Stimulated activated naive CD8-positive, alpha-beta T cell treated with anti-CD3 and anti-CD28 coated beads, Interleukin-15, amount 100 ng/mL, for 72 hours (primary cell): Measurements from ENCODE around the gene TBC1D16.
A peak's percentile ranks its signal among the peaks of the same experiment; 100 is the strongest.

Experiments
- ATAC-seq: fragments of 150-1000 bp; cut with Tn5 transposase; 2 replicates; pipeline ENCODE4 v1.10.0; 2021; ENCODE audit warnings: mild to moderate bottlenecking, moderate library complexity
- DNase-seq, 2 donors: peaks; one replicate each; pipeline ENCODE4 v3.0.0; 2021 to 2022
- H3K27ac Mint-ChIP-seq, 2 donors: one replicate each; pipeline ENCODE4 v1.8.0; 2022; ENCODE audit warnings: mild to moderate bottlenecking in 2 of 2, mixed read lengths in 2 of 2, moderate library complexity in 2 of 2
- H3K27me3 Mint-ChIP-seq: one replicate; pipeline ENCODE4 v1.8.0; 2022; ENCODE audit warnings: mixed read lengths
- H3K4me1 Mint-ChIP-seq: one replicate; pipeline ENCODE4 v1.8.0; 2022; ENCODE audit warnings: mild to moderate bottlenecking, mixed read lengths
- H3K4me3 Mint-ChIP-seq, 2 donors: one replicate each; pipeline ENCODE4 v1.8.0; 2022; ENCODE audit warnings: mild to moderate bottlenecking in 2 of 2, mixed read lengths in 2 of 2, moderate library complexity in 1 of 2
- H3K9me3 Mint-ChIP-seq, 2 donors: one replicate each; pipeline ENCODE4 v1.8.0; 2022; ENCODE audit warnings: mixed read lengths in 2 of 2

Gene TBC1D16

DNA sequence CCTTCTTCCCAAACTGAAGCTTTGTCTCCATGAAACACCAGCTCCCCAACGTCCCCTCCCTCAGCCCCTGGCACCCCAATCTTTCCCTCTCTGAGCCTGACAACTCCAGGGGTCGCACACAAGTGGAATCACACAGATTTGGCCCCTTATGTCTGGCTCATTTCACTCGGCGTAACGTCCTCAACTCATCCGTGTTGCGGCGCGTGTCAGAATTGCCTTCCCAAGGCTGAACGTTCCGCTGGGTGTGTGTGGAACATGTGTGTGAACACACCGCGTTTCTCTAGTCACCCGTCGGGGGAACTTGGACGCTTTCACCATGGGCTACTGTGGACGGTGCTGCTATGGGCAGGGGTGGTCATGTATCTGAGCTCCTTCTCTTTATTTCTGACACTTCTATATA, 45.0 kb downstream of the TBC1D16 start:
- ATAC-seq (no peak), DNase-seq (no peak)
- H3K4me1 Mint-ChIP-seq, result peaks cover 68% of the 10 kb centered on the region
- H3K4me3 Mint-ChIP-seq, result peak overlapping the region; percentile 75 to 96
- no peaks in the 10 kb centered on the region for H3K27me3 Mint-ChIP-seq
- H3K27ac Mint-ChIP-seq, result no peak overlapping the region
- H3K9me3 Mint-ChIP-seq, result no peaks in the 10 kb centered on the region

DNA sequence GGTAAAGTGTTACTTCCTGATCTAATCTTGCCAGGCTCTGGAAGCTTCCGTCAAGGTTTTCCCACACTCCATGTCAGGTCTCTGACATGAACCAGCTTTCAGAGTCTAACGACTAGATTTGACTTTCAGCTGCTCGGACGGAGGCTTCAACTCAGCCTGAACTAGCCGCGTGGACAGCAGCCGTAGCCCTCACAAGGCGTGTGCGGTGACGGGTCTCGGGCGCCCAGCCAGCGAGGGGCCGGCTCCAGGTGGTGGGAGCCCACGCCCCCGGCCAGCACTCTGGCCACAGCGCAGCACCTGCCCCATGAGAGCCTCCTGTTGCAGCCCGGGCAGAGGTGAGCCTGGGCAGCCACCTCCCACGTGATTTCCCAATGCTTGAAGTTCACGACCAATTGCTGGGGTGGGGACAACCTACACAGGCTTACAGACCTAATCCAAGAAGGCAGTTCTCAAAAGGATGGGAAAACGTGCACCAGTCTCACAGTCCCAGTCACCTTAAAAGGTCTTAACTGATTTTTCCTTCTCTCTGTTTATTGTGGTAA, 45.5 kb downstream of the TBC1D16 start:
- DNase-seq, result no peak
- Mint-ChIP-seq H3K27ac (no peak overlapping the region), H3K4me3 (no peak overlapping the region), H3K27me3 (no peaks in the 10 kb centered on the region), H3K9me3 (no peaks in the 10 kb centered on the region), H3K4me1 (peaks cover 62% of the 10 kb centered on the region)
- ATAC-seq, result no peak

DNA sequence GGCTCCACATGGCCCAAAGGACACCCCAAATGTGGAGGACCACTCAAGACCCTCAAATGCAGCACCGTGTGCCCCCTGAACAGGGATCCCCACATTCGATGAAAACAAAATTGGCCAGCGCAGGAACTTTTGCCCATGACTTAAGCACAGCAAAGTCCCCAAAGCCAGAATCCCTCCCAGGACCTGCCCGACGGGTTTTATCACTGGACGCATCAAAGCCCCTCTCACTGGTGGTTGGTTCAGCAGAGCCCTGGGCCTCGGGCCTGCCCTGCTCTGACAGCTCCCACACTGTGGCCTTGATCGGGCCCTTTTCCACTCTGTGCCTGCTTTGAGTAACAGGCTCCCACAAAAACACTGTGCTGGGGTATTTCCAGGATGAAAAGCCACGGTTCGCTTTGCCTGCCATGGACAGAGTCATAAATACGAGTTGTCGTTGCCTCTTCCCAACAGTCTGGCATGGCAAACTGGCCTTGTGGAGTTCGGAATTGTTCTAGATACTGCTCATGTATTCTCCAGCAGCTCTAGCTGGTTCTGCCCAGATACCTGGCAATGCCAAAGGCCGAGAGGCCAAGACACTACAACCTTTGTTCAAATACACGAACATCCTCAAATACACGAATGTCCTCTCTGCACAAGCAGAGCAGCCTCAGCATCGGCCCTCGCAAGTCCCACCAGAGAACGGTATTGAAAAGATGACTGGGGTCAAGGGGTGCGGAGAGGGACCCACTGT, 46.4 kb downstream of the TBC1D16 start:
- ATAC-seq (no peak), DNase-seq (no peak)
- H3K27me3 Mint-ChIP-seq, result no peaks in the 10 kb centered on the region
- no peak overlapping the region for H3K4me3 Mint-ChIP-seq
- no peaks in the 10 kb centered on the region for H3K9me3 Mint-ChIP-seq
- peak overlapping the region in 1 of 2 donors; percentile 46 for H3K27ac Mint-ChIP-seq
- H3K4me1 Mint-ChIP-seq, result peaks cover 58% of the 10 kb centered on the region

DNA sequence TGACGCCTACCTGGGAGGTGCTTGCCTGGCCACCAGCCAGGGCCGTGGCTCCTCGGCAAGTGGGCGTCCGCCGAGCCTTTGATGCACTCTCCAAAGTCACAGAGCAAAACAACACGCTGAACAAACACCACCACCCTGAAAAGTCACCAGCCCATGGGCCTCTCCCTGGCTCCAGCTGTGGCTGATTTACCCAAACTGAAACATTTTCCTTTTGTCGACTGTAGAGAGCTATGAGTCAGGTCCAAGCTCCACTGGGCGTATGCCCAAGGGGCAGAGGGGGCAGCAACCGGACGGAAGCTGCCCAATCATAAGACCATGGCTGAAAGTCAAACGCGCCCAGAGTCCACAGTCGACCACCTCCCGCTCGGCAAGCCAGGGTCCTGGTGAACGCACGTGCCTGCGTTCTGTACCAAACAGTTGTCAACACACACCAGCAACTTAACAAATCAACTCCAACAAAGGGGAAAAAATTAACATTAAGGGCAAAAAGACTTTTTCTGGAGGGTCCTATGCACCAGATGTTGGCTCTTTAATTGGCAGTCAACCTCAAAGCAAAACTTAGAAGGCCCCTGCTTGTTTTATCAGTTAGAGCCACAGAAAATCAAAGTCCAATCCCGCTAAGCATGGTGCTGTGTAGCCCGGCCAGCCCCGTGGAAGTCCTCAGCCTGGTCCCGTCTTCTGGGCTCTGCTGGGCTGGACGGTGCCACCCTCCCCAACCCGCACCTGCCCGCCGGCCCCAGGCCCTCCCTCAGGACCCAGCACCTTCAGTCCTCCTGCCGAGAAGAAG, 47.3 kb downstream of the TBC1D16 start:
- ATAC-seq, result peak; percentile 11
- Mint-ChIP-seq H3K4me3 (peak overlapping the region in 1 of 2 donors; percentile 25), H3K9me3 (no peaks in the 10 kb centered on the region), H3K27me3 (no peaks in the 10 kb centered on the region), H3K27ac (peak overlapping the region in 1 of 2 donors; percentile 1), H3K4me1 (peaks cover 49% of the 10 kb centered on the region)
- peak in 1 of 2 donors; percentile 60 for DNase-seq

DNA sequence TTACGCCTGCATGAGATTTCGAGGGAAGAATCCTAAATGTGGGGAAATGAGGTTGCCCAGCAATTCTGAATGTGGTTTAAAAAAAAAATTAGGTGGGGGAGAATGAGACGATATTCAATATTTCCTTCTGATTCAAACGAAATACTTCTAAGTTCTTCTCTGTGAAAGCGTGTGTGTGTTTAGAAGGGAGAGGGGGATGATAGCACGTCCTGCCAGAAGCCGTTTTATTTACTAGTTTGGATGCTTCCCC, 47.8 kb downstream of the TBC1D16 start:
- DNase-seq, result no peak
- ATAC-seq, result no peak
- Mint-ChIP-seq H3K27me3 (no peaks in the 10 kb centered on the region), H3K9me3 (no peaks in the 10 kb centered on the region), H3K4me3 (peak overlapping the region in 1 of 2 donors; percentile 25), H3K4me1 (peaks cover 44% of the 10 kb centered on the region), H3K27ac (no peak overlapping the region)

DNA sequence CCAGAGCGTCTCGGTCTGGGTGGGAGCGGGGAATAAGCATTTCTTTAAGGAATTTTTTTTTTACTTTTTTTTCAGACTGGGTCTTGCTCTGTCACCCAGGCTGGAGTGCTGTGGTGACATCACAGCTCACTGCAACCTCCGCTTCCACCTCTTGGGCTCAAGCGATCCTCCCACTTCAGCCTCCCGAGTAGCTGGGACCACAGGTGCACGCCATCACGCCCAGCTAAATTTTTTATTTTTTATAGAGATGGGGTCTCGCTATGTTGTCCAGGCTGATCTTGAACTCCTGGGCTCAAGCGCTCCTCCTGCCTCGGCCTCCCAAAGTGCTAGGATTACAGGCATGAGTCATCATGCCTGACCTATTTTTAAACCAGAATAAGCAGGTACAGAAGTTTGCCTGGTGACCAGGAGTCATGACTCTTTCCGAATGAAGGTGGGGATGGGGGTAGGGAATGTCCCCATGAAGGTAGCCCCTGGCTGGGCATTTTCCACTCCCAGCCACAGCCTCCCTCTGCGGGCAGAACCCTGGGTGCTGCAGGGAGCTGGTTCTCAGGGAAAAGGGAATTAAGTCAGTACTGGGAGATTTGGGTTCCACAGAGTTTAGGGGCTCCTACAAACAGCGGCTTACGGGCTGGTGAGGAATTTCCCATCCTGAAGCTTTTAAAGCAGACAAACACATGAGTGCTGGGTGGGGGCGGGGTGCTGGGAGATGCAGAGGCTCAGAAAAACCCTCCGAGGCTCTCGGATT, 48.3 kb downstream of the TBC1D16 start:
- ATAC-seq (no peak), DNase-seq (no peak)
- H3K27me3 Mint-ChIP-seq, result no peaks in the 10 kb centered on the region
- peaks cover 39% of the 10 kb centered on the region for H3K4me1 Mint-ChIP-seq
- no peaks in the 10 kb centered on the region for H3K9me3 Mint-ChIP-seq
- H3K4me3 Mint-ChIP-seq, result no peak overlapping the region
- H3K27ac Mint-ChIP-seq, result peak overlapping the region in 1 of 2 donors; percentile 12

DNA sequence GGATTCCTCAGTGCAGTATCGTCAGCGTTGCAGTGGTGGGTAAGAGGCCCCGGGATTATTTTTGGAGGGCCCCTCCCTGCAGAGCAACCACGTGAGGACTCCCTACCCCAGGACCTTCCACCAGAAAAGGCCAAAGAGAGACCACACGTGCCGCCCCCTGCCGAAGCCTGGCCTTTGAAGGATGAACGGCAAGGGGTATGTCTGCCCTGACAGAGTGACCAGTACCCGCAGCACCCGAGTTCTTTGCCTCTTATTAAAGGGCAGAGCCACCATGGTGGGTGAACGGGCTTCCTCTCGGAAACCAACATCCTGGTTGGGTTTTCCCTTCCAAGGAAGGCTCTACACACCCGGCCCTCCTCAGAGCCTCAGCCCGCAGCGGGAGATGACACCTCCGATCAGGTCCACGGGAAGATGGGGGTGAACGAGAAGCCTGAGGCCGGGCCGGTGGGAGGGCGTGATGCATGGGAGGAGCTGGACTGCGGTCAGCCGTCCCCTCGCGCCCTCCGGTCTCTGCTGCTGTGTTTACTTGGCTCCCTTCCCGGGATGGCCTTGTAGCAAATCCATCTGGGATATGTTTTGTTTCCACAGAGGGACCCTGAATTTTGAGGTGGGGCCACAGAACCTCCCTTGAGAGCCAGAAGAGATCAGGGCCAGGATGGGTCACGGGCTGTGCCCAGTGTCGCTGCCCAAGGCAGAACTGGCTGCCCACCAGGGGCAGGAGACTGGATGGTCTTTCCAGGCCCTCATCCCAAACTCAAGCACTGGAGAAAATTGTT, 49.1 kb downstream of the TBC1D16 start:
- DNase-seq, result no peak
- Mint-ChIP-seq H3K27me3 (no peaks in the 10 kb centered on the region), H3K4me1 (peaks cover 36% of the 10 kb centered on the region), H3K27ac (no peak overlapping the region), H3K9me3 (no peaks in the 10 kb centered on the region), H3K4me3 (no peak overlapping the region)
- ATAC-seq, result no peak

DNA sequence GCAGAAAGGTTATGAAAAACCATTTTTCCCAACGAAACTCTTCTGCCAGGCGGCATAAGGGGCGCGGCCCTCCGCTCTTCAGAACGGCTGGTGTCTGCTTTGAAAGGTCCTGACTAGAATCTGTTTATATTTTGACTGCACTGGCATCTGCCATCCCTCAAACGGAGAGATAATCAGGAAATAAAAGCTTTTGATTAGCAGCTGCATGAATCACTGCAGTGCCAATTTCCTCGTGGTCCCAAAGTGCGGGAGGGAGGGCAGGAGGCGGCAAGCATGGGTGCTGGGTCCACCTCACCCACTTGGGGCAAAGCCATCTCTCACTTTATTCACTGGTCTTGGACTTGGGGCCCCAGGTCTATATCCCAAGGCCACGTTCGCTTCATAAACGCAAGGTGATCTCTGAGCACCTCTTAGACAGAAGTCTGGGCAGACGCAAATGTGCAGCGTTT, 49.7 kb downstream of the TBC1D16 start:
- Mint-ChIP-seq H3K9me3 (no peaks in the 10 kb centered on the region), H3K27ac (no peak overlapping the region), H3K4me3 (no peak overlapping the region), H3K4me1 (peaks cover 30% of the 10 kb centered on the region), H3K27me3 (no peaks in the 10 kb centered on the region)
- ATAC-seq (no peak), DNase-seq (no peak)

DNA sequence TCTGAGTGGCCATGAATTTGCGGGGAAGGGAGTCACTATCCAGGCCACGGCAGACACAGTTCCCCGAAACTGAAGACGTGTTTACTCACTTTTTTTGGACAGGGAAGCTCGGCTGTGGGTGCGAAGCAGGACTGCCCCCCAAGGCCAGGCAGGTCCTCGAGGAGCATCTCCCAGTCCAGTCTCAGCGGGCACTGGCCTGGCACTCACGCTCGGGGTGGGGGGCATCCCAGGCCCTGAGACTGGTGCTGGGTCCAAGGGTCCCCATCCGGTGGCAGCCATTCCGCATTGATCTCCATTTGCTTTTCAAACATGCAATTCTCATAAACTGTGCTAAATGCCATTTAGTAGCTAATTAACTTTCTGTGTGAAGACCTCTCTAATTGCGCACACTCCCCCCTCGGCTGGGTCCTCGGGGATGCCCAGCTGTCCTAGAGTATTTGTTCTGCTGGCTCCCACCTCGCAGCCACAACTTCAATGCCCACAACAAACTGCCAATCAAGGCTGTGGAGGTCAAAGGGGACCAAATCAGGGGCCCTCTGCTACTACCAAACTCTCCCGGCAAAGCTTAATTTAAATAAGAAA, 50.2 kb downstream of the TBC1D16 start:
- no peak for DNase-seq
- Mint-ChIP-seq H3K9me3 (no peaks in the 10 kb centered on the region), H3K27ac (peak overlapping the region in 1 of 2 donors; percentile 73), H3K4me3 (no peak overlapping the region), H3K27me3 (no peaks in the 10 kb centered on the region), H3K4me1 (peaks cover 25% of the 10 kb centered on the region)
- ATAC-seq, result no peak

DNA sequence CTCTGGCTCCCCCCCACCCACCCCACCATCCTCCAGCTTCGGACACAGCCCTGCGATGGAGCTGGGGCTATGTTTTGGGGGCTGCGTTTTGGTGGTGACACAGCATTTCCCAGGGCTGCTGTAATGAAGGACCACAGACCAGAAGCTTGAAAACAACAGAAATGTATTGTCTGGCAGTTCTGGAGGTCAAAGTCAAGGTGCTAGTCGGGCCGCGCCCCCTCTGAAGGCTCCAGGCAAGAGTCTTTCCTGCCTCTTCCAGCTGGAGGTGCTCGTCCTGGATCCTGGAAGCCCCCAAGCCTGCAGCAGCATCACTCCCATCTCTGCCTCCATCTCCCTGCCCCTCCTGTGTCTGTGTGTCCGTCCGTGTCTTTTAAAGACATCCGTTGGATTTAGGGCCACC, 50.8 kb downstream of the TBC1D16 start:
- no peaks in the 10 kb centered on the region for H3K9me3 Mint-ChIP-seq
- H3K27me3 Mint-ChIP-seq, result no peaks in the 10 kb centered on the region
- no peak overlapping the region for H3K4me3 Mint-ChIP-seq
- H3K4me1 Mint-ChIP-seq, result peaks cover 23% of the 10 kb centered on the region
- DNase-seq, result no peak
- no peak for ATAC-seq
- no peak overlapping the region for H3K27ac Mint-ChIP-seq

DNA sequence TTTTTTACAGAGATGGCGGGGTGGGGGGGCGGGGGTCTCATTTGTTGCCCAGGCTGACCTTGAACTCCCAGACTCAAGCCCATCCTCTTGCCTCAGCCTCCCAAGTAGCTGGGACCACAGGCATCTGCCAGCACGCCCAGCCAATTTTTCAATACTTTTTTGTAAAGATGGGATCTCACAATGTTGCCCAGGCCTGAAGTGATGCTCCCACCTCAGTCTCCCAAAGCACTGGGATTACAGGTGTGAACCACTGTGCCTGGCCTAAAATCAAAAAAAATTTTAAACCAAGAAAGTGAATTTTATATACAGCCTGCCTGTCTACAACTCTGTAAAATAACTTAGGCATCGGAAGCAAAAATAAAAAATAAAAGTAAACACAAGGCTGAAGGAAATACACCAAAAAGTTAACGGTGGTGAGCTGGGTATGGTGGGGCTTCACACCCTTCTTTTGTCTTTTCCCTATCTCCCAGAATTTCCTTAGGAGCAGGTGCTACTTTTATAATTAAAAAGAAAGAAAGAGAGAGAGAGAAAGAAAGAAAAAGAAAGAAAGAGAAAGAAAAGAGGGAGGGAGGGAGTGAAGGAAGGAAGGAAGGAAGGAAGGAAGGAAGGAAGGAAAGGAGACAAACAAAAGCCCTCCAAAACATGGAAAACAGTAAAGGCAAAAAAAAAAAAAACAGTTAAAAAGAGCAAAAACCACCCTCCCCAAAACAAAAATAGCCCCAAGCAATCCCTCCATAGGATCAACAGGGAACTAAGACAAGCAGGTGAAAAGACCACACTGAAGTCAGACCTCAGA, 51.4 kb downstream of the TBC1D16 start:
- Mint-ChIP-seq H3K9me3 (no peaks in the 10 kb centered on the region), H3K4me3 (no peak overlapping the region), H3K27ac (peak overlapping the region in 1 of 2 donors; percentile 33), H3K27me3 (no peaks in the 10 kb centered on the region), H3K4me1 (peaks cover 20% of the 10 kb centered on the region)
- ATAC-seq, result no peak
- DNase-seq, result no peak

DNA sequence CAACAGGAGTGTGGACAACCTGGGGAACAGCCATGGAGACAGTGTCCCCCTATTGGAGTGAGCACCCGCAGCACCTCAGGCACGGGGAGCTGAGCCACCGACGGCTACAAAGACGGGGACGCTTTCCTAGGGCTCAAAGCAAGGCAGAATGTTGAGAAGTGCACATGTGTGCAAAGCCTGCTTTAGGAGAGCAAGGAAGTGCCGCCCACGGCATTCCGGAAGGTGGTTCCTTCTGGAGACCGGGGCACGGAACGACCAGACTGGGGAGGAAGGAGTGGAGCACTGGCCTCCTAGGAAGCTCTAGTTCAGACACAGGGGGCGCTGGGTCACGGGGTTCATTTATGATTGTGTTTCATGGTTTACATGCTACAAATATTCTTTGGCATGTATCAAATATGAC, 52.2 kb downstream of the TBC1D16 start:
- no peaks in the 10 kb centered on the region for H3K27me3 Mint-ChIP-seq
- no peaks in the 10 kb centered on the region for H3K9me3 Mint-ChIP-seq
- DNase-seq, result no peak
- H3K4me1 Mint-ChIP-seq, result peaks cover 12% of the 10 kb centered on the region
- no peak for ATAC-seq
- no peak overlapping the region for H3K27ac Mint-ChIP-seq
- no peak overlapping the region for H3K4me3 Mint-ChIP-seq

DNA sequence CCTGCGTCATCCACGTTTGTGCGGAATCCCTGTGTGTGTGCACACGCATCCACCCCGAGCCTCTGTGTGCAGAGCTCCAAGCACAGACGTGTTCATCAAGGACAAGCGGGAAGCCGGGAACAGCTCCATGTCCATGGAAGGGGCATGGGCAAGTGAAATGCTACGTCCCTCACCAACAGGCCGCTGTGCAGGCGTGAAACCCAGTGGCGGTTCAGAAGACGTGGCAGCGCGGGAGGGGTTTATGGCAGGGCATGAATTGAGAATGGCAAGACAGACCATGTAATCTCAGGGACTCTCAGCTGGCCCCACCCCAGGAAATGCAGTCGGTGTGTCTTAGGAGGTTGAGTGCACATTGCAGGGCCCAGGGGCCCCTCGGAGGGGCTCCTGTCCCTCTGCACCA, 52.7 kb downstream of the TBC1D16 start:
- ATAC-seq, result no peak
- no peak overlapping the region for H3K27ac Mint-ChIP-seq

DNA sequence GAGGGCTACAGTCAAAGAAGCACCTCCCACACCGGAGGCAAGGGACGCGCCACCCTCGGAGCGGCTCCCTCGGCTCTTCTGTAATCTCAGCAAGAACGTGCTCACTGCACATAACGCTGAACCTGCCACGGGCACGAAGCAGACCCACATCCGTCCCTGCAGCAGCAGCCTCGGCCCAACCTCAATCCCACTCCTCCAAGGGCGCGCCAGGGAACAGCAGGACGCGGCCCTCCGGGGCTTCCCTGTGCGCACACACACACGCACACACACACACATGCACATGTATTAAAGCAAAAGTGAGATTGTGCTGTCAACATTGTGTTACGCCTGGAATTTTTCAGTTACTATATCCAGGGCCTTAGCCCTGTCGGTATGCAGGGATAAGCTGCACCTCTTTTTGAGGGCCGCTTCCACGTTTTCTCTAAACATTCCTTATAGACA, 54.0 kb downstream of the TBC1D16 start:
- no peak for DNase-seq
- no peak overlapping the region for H3K4me3 Mint-ChIP-seq
- no peak overlapping the region for H3K27ac Mint-ChIP-seq
- no peak for ATAC-seq
- H3K27me3 Mint-ChIP-seq, result no peaks in the 10 kb centered on the region
- no peaks in the 10 kb centered on the region for H3K9me3 Mint-ChIP-seq
- no peaks in the 10 kb centered on the region for H3K4me1 Mint-ChIP-seq

More for the DNA sequence above, 52.7 kb downstream of the TBC1D16 start:
- peaks cover 7% of the 10 kb centered on the region for H3K4me1 Mint-ChIP-seq
- H3K27me3 Mint-ChIP-seq, result no peaks in the 10 kb centered on the region
- H3K9me3 Mint-ChIP-seq, result no peaks in the 10 kb centered on the region
- H3K4me3 Mint-ChIP-seq, result no peak overlapping the region
- DNase-seq, result no peak
